ENCODE measurements around the gene ZFAND2A. TPM values are rescaled to one million over a fixed set of nuclear protein-coding genes. Genes with fewer than 3 reads are reported as not detected.

ZFAND2A gene
- total and polyA plus RNA-seq, 2 of the 8 experiments (the other 6 are each of a cell fraction or from before 2014, with no cell fraction given), result 16.6 to 20.3 TPM

GRCh38 chr7:1174002-1174401, 14.0 kb upstream of the ZFAND2A start:
- Histone ChIP-seq H2BK120ac (replicated peaks; ENCODE audit: low read depth, low read length) (no peak overlapping the region), H4K8ac (ENCODE audit: extremely low read depth, insufficient read depth, low read length) (no peak overlapping the region), H2BK5ac (ENCODE audit: low read depth, low read length) (no peak overlapping the region), H3K79me2 (ENCODE audit: control insufficient read depth in 1 of 2, insufficient read depth in 2 of 2, low read length in 2 of 2) (no peaks in the 10 kb centered on the region), H3K23ac (ENCODE audit: insufficient read length) (no peak overlapping the region), H3K4me1 (replicated peaks in 1 of 4; ENCODE audit: control insufficient read depth in 3 of 4, insufficient read depth in 4 of 4, low read length in 3 of 4) (no peaks in the 10 kb centered on the region; a peak in 3 of 7 replicates), H3K9ac (replicated peaks in 1 of 4; ENCODE audit: extremely low read depth in 1 of 4, low read depth in 3 of 4, low read length in 3 of 4) (no peak overlapping the region), H3K27me3 (replicated peaks in 1 of 4; ENCODE audit: control insufficient read depth in 3 of 4, extremely low read depth in 1 of 4, insufficient read depth in 3 of 4, low read length in 3 of 4) (no peaks in the 10 kb centered on the region; a peak in 2 of 7 replicates), H3K18ac (ENCODE audit: extremely low read depth, low read length) (no peak overlapping the region), H3K4ac (replicated peaks; ENCODE audit: insufficient read length, low read depth, low read length) (no peak overlapping the region), H4K20me1 (replicated peaks in 1 of 2; ENCODE audit: control insufficient read depth in 1 of 2, insufficient read depth in 2 of 2, low read length in 2 of 2) (no peaks in the 10 kb centered on the region), H3K56ac (replicated peaks; ENCODE audit: insufficient read length, low read depth, low read length) (no peak overlapping the region), H2BK12ac (ENCODE audit: low read depth, low read length) (no peak overlapping the region), H4K91ac (replicated peaks; ENCODE audit: insufficient read length, low read length) (no peak overlapping the region), H2AK5ac (ENCODE audit: low read depth, low read length) (no peak overlapping the region; the same call in 1 of the 2 replicates), H4K5ac (ENCODE audit: insufficient read length, low read depth, low read length) (no peak overlapping the region), H3K27ac (ENCODE audit: low read depth, low read length) (no peak overlapping the region), H3K79me1 (ENCODE audit: low read depth, low read length) (no peaks in the 10 kb centered on the region), H3K36me3 (ENCODE audit: control insufficient read depth in 2 of 4, insufficient read depth in 4 of 4, low read length in 3 of 4) (no peaks in the 10 kb centered on the region), H2BK20ac (ENCODE audit: low read length) (no peak overlapping the region), H2BK15ac (ENCODE audit: low read length) (no peak overlapping the region), H3K4me3 (ENCODE audit: extremely low read depth in 1 of 4, insufficient read depth in 2 of 4, low read depth in 3 of 4, low read length in 4 of 4) (no peak overlapping the region), H3K14ac (ENCODE audit: insufficient read length) (no peak overlapping the region), H2AFZ (ENCODE audit: low read length) (no peak overlapping the region), H3K4me2 (ENCODE audit: insufficient read depth in 1 of 2, low read depth in 2 of 2, low read length in 2 of 2) (no peak overlapping the region), H3K23me2 (ENCODE audit: low read depth, low read length) (no peaks in the 10 kb centered on the region), H3K9me3 (ENCODE audit: insufficient read depth in 2 of 2, low read depth in 1 of 2, low read length in 1 of 2) (peaks cover 0 to 2% of the 10 kb centered on the region in 2 experiments; a peak in 2 of 4 replicates)
- DNase-seq (ENCODE audit: low read depth in 1 of 2, low spot score in 2 of 2) (no peak), FAIRE-seq (no peak)
- POLR2A ChIA-PET (ENCODE audit: partially characterized antibody), result no interaction called here
- CTCF ChIA-PET (ENCODE audit: partially characterized antibody), result interaction anchor here (0.7 to 4.1 kb wide), 11 partner anchors 9 to 300 kb away, joined by 3 to 31 read pairs (median 5); no protein-coding TSS in a partner anchor
- 93% methylated on average over 10 of the region's 11 CpGs; no CpG with 5 or more reads in 1 of the 2 experiments for WGBS, 2 experiments (ENCODE audit: extremely low coverage in 1 of 2, insufficient coverage in 1 of 2, insufficient read length in 1 of 2, insufficient replicate concordance in 2 of 2, low coverage in 1 of 2, low lambda C conversion rate in 2 of 2, missing lambda C conversion rate in 1 of 2)
- TF ChIP-seq POU5F1 (IDR thresholded peaks at IDR 0.05; ENCODE audit: low read depth, low read length) (no peak), CBX5 (IDR thresholded peaks at IDR 0.05; ENCODE audit: low read depth, low read length) (no peak), CBX8 (IDR thresholded peaks at IDR 0.05; ENCODE audit: borderline replicate concordance, low read depth, low read length) (no peak)
